OCI-LY7 (cell line): ENCODE measurements around the gene KANSL3. TPM values are rescaled to one million over a fixed set of nuclear protein-coding genes. Genes with fewer than 3 reads are reported as not detected.

Source experiments
- BruUV-seq: library from RNA; stranded (reverse); fragments of 400-500 nt; replicated peaks from 2 replicates; lab custom pipeline; 2021; lab: Mats Ljungman, UMichigan
- CTCF ChIA-PET: fragments of 300-600 bp; sonication (Branson Sonifier 250); formaldehyde crosslinking; loops from one replicate; lab custom pipeline; 2022; ENCODE audit warnings: antibody characterized with exemption; ENCODE audit not compliant: unreplicated experiment; lab: Charles Lee
- POLR2A ChIA-PET: fragments of 300-600 bp; sonication (Branson Sonifier 250); formaldehyde crosslinking; loops from one replicate; lab custom pipeline; 2022; ENCODE audit warnings: antibody characterized with exemption; lab: Charles Lee
- DNase-seq: peaks from one replicate; pipeline ENCODE4 v3.0.0-alpha.2; 2015; ENCODE audit warnings: low spot score
- H2AFZ ChIP-seq: fragments of 200-600 bp; sonication (generic), shearing (Covaris generic); 2 replicates; pipeline ENCODE4 v1.6.1; 2014; ENCODE audit warnings: mild to moderate bottlenecking, antibody characterized with exemption, low read length, moderate library complexity
- H3K27ac ChIP-seq: fragments of 200-600 bp; sonication (generic); 2 replicates; pipeline ENCODE4 v1.5.1; 2014; ENCODE audit warnings: mixed run types, low read depth, mild to moderate bottlenecking, moderate library complexity, low read length, inconsistent platforms; ENCODE audit not compliant: poor library complexity, severe bottlenecking
- H3K36me3 ChIP-seq: fragments of 200-600 bp; sonication (generic); 2 replicates; pipeline ENCODE4 v1.6.1; 2014; ENCODE audit warnings: mild to moderate bottlenecking, antibody characterized with exemption, low read length, moderate library complexity, mixed read lengths; ENCODE audit not compliant: insufficient read depth
- H3K4me1 ChIP-seq: fragments of 200-600 bp; sonication (generic); 2 replicates; pipeline ENCODE4 v1.5.1; 2014; ENCODE audit warnings: mild to moderate bottlenecking, low read length; ENCODE audit not compliant: insufficient read depth, poor library complexity, severe bottlenecking
- H3K4me2 ChIP-seq: fragments of 200-600 bp; sonication (generic); 2 replicates; pipeline ENCODE4 v1.6.1; 2014; ENCODE audit warnings: mild to moderate bottlenecking, low read length
- H3K4me3 ChIP-seq: fragments of 200-600 bp; sonication (generic); 2 replicates; pipeline ENCODE4 v1.5.1; 2014; ENCODE audit warnings: mild to moderate bottlenecking, low read depth, low read length; ENCODE audit not compliant: poor library complexity, severe bottlenecking
- H3K79me2 ChIP-seq: fragments of 200-600 bp; sonication (generic); 2 replicates; pipeline ENCODE4 v1.6.1; 2016; ENCODE audit warnings: low read depth, mild to moderate bottlenecking, low read length, moderate library complexity, mixed read lengths; ENCODE audit not compliant: insufficient read depth
- H3K9me2 ChIP-seq: fragments of 200-600 bp; sonication (generic); 2 replicates; pipeline ENCODE4 v1.6.1; 2016; ENCODE audit warnings: mild to moderate bottlenecking, low read length, mixed read lengths; ENCODE audit not compliant: insufficient read depth
- H3K9me3 ChIP-seq: fragments of 200-600 bp; sonication (generic); 2 replicates; pipeline ENCODE4 v1.6.1; 2014; ENCODE audit warnings: mild to moderate bottlenecking, mixed run types, low read length, mixed read lengths
- H4K20me1 ChIP-seq: fragments of 200-600 bp; sonication (generic); 2 replicates; pipeline ENCODE4 v1.6.1; 2014; ENCODE audit warnings: mild to moderate bottlenecking, antibody characterized with exemption, low read length, moderate library complexity, mixed read lengths; ENCODE audit not compliant: insufficient read depth
- CTCF ChIP-seq: fragments of 200-600 bp; sonication (generic); conservative IDR thresholded peaks from 2 replicates; pipeline ENCODE4 v1.5.1; 2014; ENCODE audit warnings: mild to moderate bottlenecking, antibody characterized with exemption, low read length, moderate library complexity, mixed read lengths
- EZH2phosphoT487 ChIP-seq: fragments of 200-600 bp; sonication (generic); IDR thresholded peaks from 2 replicates; pipeline ENCODE4 v1.6.1; 2018; ENCODE audit warnings: low read depth, borderline replicate concordance, mild to moderate bottlenecking, mixed run types, antibody characterized with exemption, low read length, moderate library complexity, mixed read lengths
- intact Hi-C: fragments of 100-400 bp; cut with micrococcal nuclease; formaldehyde crosslinking; loops from one replicate; pipeline ENCODE4 v1.10.0; 2022; ENCODE audit not compliant: unreplicated experiment
- total RNA-seq, 2 experiments: library from RNA; depleted of rRNA in 1 of 2; stranded (reverse); fragments of >200 nt in 1 of 2; shearing (Covaris generic) in 1 of 2; gene quantifications; 2 replicates each; pipeline ENCODE4 v1.2.3, GENCODE V29; 2014 to 2022

The KANSL3 gene
- total RNA-seq, 2 experiments from 2014 or later, result 46.4 to 51.6 TPM

DNA sequence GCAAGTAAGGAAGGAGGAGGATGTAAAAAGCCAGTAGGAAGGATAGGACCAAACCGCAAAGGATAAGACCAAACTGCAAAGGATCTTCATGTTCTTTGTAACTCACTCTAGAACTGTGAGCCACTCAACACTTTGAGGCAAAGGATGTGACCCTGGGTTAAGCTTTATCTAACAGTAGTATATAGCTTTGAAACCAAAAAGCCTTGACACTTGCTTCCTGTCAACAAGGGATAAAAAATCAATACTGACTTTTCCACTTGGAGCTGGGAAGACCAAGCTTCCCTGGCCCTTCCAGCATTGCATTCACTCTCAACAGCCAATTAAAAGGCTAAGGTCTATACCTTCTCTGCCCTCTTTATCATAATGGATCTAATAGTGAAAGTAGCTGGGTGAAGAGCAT lies 22.0 kb downstream of the KANSL3 start:
- Histone ChIP-seq H3K27ac (no peak overlapping the region), H3K4me2 (no peak overlapping the region), H3K4me3 (no peak overlapping the region), H2AFZ (no peak overlapping the region), H3K79me2 (no peaks in the 10 kb centered on the region), H3K9me2 (no peaks in the 10 kb centered on the region), H4K20me1 (no peaks in the 10 kb centered on the region), H3K36me3 (peaks cover 81% of the 10 kb centered on the region), H3K9me3 (no peaks in the 10 kb centered on the region), H3K4me1 (no peaks in the 10 kb centered on the region)
- ChIA-PET CTCF (no interaction called here), POLR2A (no interaction called here)
- TF ChIP-seq CTCF, result no peak
- TF ChIP-seq EZH2phosphoT487, result no peak
- intact Hi-C loops, result no loop called here
- DNase-seq, result no peak
- no TSS peak for BruUV-seq

GRCh38 chr2:96608469-96609455 lies 29.4 kb downstream of the KANSL3 start:
- no peak overlapping the region for H2AFZ ChIP-seq
- no peak for DNase-seq
- no peak overlapping the region for H3K4me2 ChIP-seq
- H3K36me3 ChIP-seq, result peaks cover 97% of the 10 kb centered on the region
- no peak overlapping the region for H3K4me3 ChIP-seq
- H3K9me2 ChIP-seq, result no peaks in the 10 kb centered on the region
- H3K4me1 ChIP-seq, result no peaks in the 10 kb centered on the region
- intact Hi-C loops, result no loop called here
- ChIA-PET POLR2A (no interaction called here), CTCF (no interaction called here)
- no TSS peak for BruUV-seq
- TF ChIP-seq EZH2phosphoT487 (no peak), CTCF (no peak)
- no peaks in the 10 kb centered on the region for H4K20me1 ChIP-seq
- H3K79me2 ChIP-seq, result no peaks in the 10 kb centered on the region
- no peak overlapping the region for H3K27ac ChIP-seq
- H3K9me3 ChIP-seq, result no peaks in the 10 kb centered on the region

DNA sequence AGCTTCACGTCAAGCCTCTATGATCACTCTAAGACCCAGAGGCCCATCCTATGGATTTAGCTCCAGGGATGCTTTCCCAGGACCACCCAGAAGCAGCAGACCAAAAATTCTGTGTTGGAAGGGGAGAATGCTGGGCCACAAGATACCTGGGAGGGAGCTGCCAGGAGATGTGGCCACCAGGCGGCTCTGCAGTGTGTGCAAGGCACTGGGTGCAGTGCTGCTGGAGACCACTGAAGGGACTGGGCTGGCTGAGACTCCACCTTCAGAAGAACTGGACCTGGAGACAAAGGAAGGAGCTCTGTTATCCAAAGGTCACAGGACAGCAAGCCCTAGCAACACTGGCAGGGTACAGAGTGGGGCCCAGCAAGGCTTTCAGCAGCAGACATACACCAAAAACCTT lies 34.0 kb downstream of the KANSL3 start:
- H3K4me1 ChIP-seq, result no peaks in the 10 kb centered on the region
- H3K9me2 ChIP-seq, result no peaks in the 10 kb centered on the region
- no peak overlapping the region for H2AFZ ChIP-seq
- DNase-seq, result peak; percentile 23
- H3K27ac ChIP-seq, result no peak overlapping the region
- H4K20me1 ChIP-seq, result no peaks in the 10 kb centered on the region
- H3K4me2 ChIP-seq, result no peak overlapping the region
- peaks cover 97% of the 10 kb centered on the region for H3K36me3 ChIP-seq
- intact Hi-C loops, result loop anchor here (5.0 kb wide), 1 partner anchor 198 kb away; no protein-coding TSS in a partner anchor
- POLR2A ChIA-PET, result no interaction called here
- no peak for TF ChIP-seq EZH2phosphoT487
- peak; percentile 64 for TF ChIP-seq CTCF
- H3K9me3 ChIP-seq, result no peaks in the 10 kb centered on the region
- H3K79me2 ChIP-seq, result no peaks in the 10 kb centered on the region
- CTCF ChIA-PET, result interaction anchor here (0.6 kb wide), 1 partner anchor 9 kb away, joined by 4 read pairs; no protein-coding TSS in a partner anchor
- no peak overlapping the region for H3K4me3 ChIP-seq
- BruUV-seq, result no TSS peak
